Heart right ventricle (tissue), 16 donors: ENCODE measurements around the gene SQOR. TPM values are rescaled to one million over a fixed set of nuclear protein-coding genes. Genes with fewer than 3 reads are reported as not detected.

ENCODE experiments used
- ATAC-seq, 8 donors: fragments of 200-7000 bp; cut with Tn5 transposase; one replicate each; pipeline ENCODE4 v1.9.1; 2020; ENCODE audit warnings: mild to moderate bottlenecking in 8 of 8, moderate library complexity in 8 of 8, moderate number of reproducible peaks in 1 of 8
- DNase-seq, 2 donors: peaks; one replicate each; pipeline ENCODE4 v3.0.0-alpha.2; 2020
- H3K27ac ChIP-seq, 10 donors: fragments of 200-600 bp; sonication (generic) in 2 of 10; one replicate each; pipeline versions ENCODE4 v1.5.0 to v1.8.0; 2020 to 2022; ENCODE audit warnings: mild to moderate bottlenecking in 3 of 10
- H3K27me3 ChIP-seq, 7 donors: fragments of 200-600 bp; one replicate each; pipeline ENCODE4 v1.8.0; 2021 to 2022; ENCODE audit warnings: mild to moderate bottlenecking in 2 of 7
- H3K36me3 ChIP-seq, 9 donors: fragments of 200-600 bp; sonication (generic) in 1 of 9; one replicate each; pipeline versions ENCODE4 v1.5.0 to v1.8.0; 2020 to 2022; ENCODE audit warnings: mild to moderate bottlenecking in 2 of 9
- H3K4me1 ChIP-seq, 9 donors: fragments of 200-600 bp; sonication (generic) in 1 of 9; one replicate each; pipeline versions ENCODE4 v1.5.0 to v1.8.0; 2020 to 2022; ENCODE audit warnings: mild to moderate bottlenecking in 4 of 9
- H3K4me3 ChIP-seq, 10 donors: fragments of 200-600 bp; sonication (generic) in 2 of 10; one replicate each; pipeline versions ENCODE4 v1.5.0 to v1.8.0; 2020 to 2022; ENCODE audit warnings: mild to moderate bottlenecking in 7 of 10, moderate library complexity in 2 of 10
- H3K9me3 ChIP-seq, 11 donors: fragments of 200-600 bp in 10 of 11; sonication (generic) in 2 of 11; one replicate each; pipeline versions ENCODE4 v1.5.0 to v1.8.0; 2013 to 2022; ENCODE audit warnings: mild to moderate bottlenecking in 2 of 11, control low read depth in 1 of 11, moderate library complexity in 1 of 11
- WGBS, 2 donors: extraction: QIAGEN DNeasy Blood & Tissue Kit; methylation state at CpG; one replicate each; pipeline ENCODE4 v1.1.7; 2013; ENCODE audit warnings: inconsistent platforms in 1 of 2; 5-methylcytosine and 5-hydroxymethylcytosine counted together
- intact Hi-C, 10 donors: fragments of 100-400 bp; cut with DNase I; formaldehyde crosslinking; loops; one replicate each; pipeline versions ENCODE4 v1.11.1 to v1.14.2; 2022
- polyA plus RNA-seq, 2 donors: library from polyadenylated mRNA; stranded (reverse); fragments of 200-250 nt; gene quantifications; one replicate each; pipeline ENCODE4 v1.2.3, GENCODE V29; 2013
- total RNA-seq, 10 donors: library from RNA; stranded (reverse); fragmentation: NEBNext Ultra II Directional in 3 of 10; extraction: Animal tissue kit (Norgen Biotek cat#: 25700) in 3 of 10; gene quantifications; one replicate each; pipeline versions ENCODE4 v1.2.1 to v1.2.4, GENCODE V29; 2021 to 2023
- TF ChIP-seq, protein P1 (sequence below), 9 donors: fragments of 200-600 bp; sonication (generic) in 2 of 9; IDR thresholded peaks; one replicate each; pipeline versions ENCODE4 v1.5.0 to v1.8.0; 2021 to 2022; ENCODE audit warnings: antibody characterized with exemption in 9 of 9, mild to moderate bottlenecking in 5 of 9, moderate library complexity in 1 of 9
- donor health status: Arrhythmogenic right ventricular cardiomyopathy.
- donor health status: ischemic (EF 13 %, LVEDD 7.1; RV severe dilation, severe dysfunction).
- donor health status: healthy with polysubstance abuse.
- donor health status: DM: no; HTN: yes; CAD: no.
- donor health status: DM: no; HTN: no; CAD: no.
- donor health status: ischemic (EF 25% LVEDD 6.9; RV normal size, moderate dysfunction).
- donor health status: ischemic (EF 25% LVEDD 5.7; RV mildly dilated, moderate dysfunction).
- donor health status: healthy.
- donor health status: DM: yes; HTN: yes; CAD: no.
- donor health status: Ischemic cardiomyopathy.
- donor health status: ischemic (EF 35%, LVEDD 5.7; RV mildly dilated, moderate dysfunction).
- donor health status: nonischemic (EF 11% LVEDD 7.7; RV severe dilation, severe dysfunction).
- donor health status: DM: yes; HTN: yes; CAD: no.
- donor health status: PGD.
- donor health status: ischemic (EF 29% LVEDD 5.4; RV normal size, mild dysfunction).
- donor health status: nonischemic (EF 23%, LVEDD 6.1; RV moderate dilation, normal function).

SQOR gene
- total and polyA plus RNA-seq, 12 donors = 10.3 to 41.8 (median 17.1) TPM

DNA sequence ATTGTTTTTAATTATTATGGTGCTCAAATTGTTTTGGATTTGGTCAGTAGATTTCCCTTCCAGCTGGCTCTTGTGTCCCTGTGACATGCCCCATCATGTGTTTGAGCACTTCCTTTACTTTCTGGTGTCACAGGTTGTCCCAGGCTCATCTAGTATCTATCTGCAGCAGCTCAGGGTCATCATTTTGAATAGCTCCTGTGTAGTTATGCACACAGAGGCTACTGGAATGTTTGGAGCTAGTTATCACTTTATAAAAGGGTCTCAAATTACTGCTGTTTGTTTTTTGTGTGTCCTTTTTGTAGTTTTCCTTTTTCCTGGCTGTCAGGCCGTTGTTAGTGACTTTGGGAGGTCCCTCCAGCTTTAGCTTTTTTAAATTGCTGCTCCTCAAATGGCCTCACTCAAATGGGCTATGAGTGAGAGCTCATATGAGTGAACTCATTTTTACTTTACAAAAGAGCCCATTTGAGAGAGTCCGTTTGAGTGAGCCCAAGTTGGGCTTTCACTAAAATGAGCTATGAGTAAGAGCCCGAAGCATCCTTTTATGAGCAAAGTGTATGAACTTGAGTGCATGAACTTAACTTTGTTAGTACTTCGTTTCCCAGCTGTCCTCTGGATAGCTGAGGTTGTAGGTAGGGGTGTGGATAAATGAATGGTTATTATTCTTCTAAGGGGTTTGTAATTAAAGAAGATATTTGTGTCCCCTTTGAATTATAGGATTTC lies 43.8 kb downstream of the SQOR start:
- Histone ChIP-seq H3K27me3 (no peaks in the 10 kb centered on the region), H3K36me3 (peaks cover 0 to 100% (median 27%) of the 10 kb centered on the region in 9 donors), H3K27ac (no peak overlapping the region), H3K9me3 (no peaks in the 10 kb centered on the region), H3K4me3 (no peak overlapping the region), H3K4me1 (no peaks in the 10 kb centered on the region)
- 72 to 93% methylated on average over 4 of the region's 4 CpGs for WGBS, 2 donors
- TF ChIP-seq, protein P1, sequence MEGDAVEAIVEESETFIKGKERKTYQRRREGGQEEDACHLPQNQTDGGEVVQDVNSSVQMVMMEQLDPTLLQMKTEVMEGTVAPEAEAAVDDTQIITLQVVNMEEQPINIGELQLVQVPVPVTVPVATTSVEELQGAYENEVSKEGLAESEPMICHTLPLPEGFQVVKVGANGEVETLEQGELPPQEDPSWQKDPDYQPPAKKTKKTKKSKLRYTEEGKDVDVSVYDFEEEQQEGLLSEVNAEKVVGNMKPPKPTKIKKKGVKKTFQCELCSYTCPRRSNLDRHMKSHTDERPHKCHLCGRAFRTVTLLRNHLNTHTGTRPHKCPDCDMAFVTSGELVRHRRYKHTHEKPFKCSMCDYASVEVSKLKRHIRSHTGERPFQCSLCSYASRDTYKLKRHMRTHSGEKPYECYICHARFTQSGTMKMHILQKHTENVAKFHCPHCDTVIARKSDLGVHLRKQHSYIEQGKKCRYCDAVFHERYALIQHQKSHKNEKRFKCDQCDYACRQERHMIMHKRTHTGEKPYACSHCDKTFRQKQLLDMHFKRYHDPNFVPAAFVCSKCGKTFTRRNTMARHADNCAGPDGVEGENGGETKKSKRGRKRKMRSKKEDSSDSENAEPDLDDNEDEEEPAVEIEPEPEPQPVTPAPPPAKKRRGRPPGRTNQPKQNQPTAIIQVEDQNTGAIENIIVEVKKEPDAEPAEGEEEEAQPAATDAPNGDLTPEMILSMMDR (IDR thresholded peaks at IDR 0.05) = no peak
- intact Hi-C loops = no loop called here
- ATAC-seq (no peak), DNase-seq (no peak)

DNA sequence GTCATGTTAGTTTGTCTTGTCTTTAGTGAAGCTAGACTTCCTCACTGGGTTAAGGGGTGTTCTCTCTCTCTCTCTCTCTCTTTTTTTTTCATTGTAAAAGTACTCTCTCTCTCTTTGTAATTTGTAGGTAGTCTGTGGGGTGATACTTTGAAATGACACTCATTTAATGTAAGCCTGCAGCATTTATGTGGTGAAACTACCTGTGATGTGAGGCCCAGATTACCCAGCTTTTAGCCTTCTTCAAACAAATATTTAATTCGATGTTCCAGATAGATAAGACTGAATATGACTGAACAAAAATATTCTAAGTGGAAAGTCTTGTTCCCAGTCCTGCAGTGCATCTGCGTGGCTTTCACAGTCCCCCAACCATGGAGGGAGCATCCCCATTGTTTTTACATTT lies 49.7 kb downstream of the SQOR start:
- TF ChIP-seq, protein P1 (IDR thresholded peaks at IDR 0.05) = no peak
- WGBS, 2 donors = 85 to 93% methylated on average over 2 of the region's 2 CpGs
- no peaks in the 10 kb centered on the region for H3K4me1 ChIP-seq
- intact Hi-C loops = loop anchor here in 1 of 10 donors (5.0 kb wide), 1 partner anchor 112 kb away; no protein-coding TSS in a partner anchor
- no peaks in the 10 kb centered on the region for H3K27me3 ChIP-seq
- H3K27ac ChIP-seq = no peak overlapping the region
- no peak overlapping the region for H3K4me3 ChIP-seq
- DNase-seq (no peak), ATAC-seq (no peak)
- peaks cover 0 to 100% (median 34%) of the 10 kb centered on the region in 9 donors for H3K36me3 ChIP-seq
- no peaks in the 10 kb centered on the region for H3K9me3 ChIP-seq

GRCh38 chr15:45689616-45690015 lies 54.8 kb downstream of the SQOR start:
- no peak for ATAC-seq
- DNase-seq = no peak
- Histone ChIP-seq H3K27ac (no peak overlapping the region), H3K9me3 (no peaks in the 10 kb centered on the region), H3K36me3 (peaks cover 0 to 97% (median 36%) of the 10 kb centered on the region in 9 donors), H3K27me3 (no peaks in the 10 kb centered on the region), H3K4me3 (no peak overlapping the region), H3K4me1 (no peaks in the 10 kb centered on the region)
- WGBS, 2 donors = 96 to 97% methylated on average over 4 of the region's 4 CpGs
- TF ChIP-seq, protein P1 (IDR thresholded peaks at IDR 0.05) = no peak
- intact Hi-C loops = no loop called here

- TF ChIP-seq, protein P1 (IDR thresholded peaks at IDR 0.05) = no peak
- ATAC-seq = no peak
- Histone ChIP-seq H3K27me3 (no peaks in the 10 kb centered on the region), H3K4me1 (no peaks in the 10 kb centered on the region), H3K9me3 (no peaks in the 10 kb centered on the region), H3K36me3 (peaks cover 0 to 92% (median 29%) of the 10 kb centered on the region in 9 donors), H3K4me3 (no peak overlapping the region), H3K27ac (no peak overlapping the region)
- 82 to 84% methylated on average over 6 of the region's 6 CpGs for WGBS, 2 donors
- no peak for DNase-seq
- intact Hi-C loops = no loop called here
Observed at GRCh38 chr15:45690581-45691260, 55.9 kb downstream of the SQOR start.
